Upper lobe of left lung (tissue), 6 donors: Measurements from ENCODE around the gene ZIC5. TPM values are rescaled to one million over a fixed set of nuclear protein-coding genes. Genes with fewer than 3 reads are reported as not detected.

ENCODE experiments used
- ATAC-seq, 2 donors: fragments of 200-7000 bp; cut with Tn5 transposase; one replicate each; pipeline ENCODE4 v1.9.1; 2022; ENCODE audit warnings: mild to moderate bottlenecking in 2 of 2, moderate library complexity in 2 of 2; ENCODE audit not compliant: low FRiP score in 2 of 2
- DNase-seq, 2 donors: peaks; one replicate each; pipeline ENCODE4 v3.0.0-alpha.2; 2019 to 2020
- H3K27ac ChIP-seq, 4 donors: fragments of 200-600 bp; sonication (generic); one replicate each; pipeline ENCODE4 v1.5.1; 2016 to 2019
- H3K27me3 ChIP-seq, 4 donors: fragments of 200-600 bp; sonication (generic); one replicate each; pipeline ENCODE4 v1.5.1; 2017 to 2019
- H3K36me3 ChIP-seq, 4 donors: fragments of 200-600 bp; sonication (generic); one replicate each; pipeline ENCODE4 v1.5.1; 2016 to 2019
- H3K4me1 ChIP-seq, 4 donors: fragments of 200-600 bp; sonication (generic); one replicate each; pipeline ENCODE4 v1.5.1; 2018 to 2019
- H3K4me3 ChIP-seq, 4 donors: fragments of 200-600 bp; sonication (generic); one replicate each; pipeline ENCODE4 v1.5.1; 2017 to 2019; ENCODE audit warnings: mild to moderate bottlenecking in 2 of 4, moderate library complexity in 1 of 4
- H3K9me3 ChIP-seq, 4 donors: fragments of 200-600 bp; sonication (generic); one replicate each; pipeline ENCODE4 v1.5.1; 2018 to 2019
- EP300 ChIP-seq, 4 donors: sonication (generic); formaldehyde crosslinking; IDR thresholded peaks; one replicate each; pipeline ENCODE4 v1.5.1; 2017; ENCODE audit warnings: antibody characterized with exemption in 4 of 4, control low read depth in 2 of 4
- POLR2A ChIP-seq, 4 donors: fragments of 450-650 bp; IDR thresholded peaks; one replicate each; pipeline ENCODE4 v1.5.1; 2016 to 2017; ENCODE audit warnings: antibody characterized with exemption in 4 of 4, mild to moderate bottlenecking in 2 of 4
- POLR2AphosphoS5 ChIP-seq, 2 donors: sonication (generic); formaldehyde crosslinking; IDR thresholded peaks; one replicate each; pipeline ENCODE4 v1.5.1; 2017; ENCODE audit warnings: antibody characterized with exemption in 2 of 2
- WGBS, 2 donors: methylation state at CpG; one replicate each; pipeline ENCODE4 v1.1.5; 2017 to 2018; 5-methylcytosine and 5-hydroxymethylcytosine counted together
- total RNA-seq, 6 donors: library from RNA; depleted of rRNA in 4 of 6; stranded (reverse); fragments of >200 nt in 4 of 6; gene quantifications; one replicate each; pipeline versions ENCODE4 v1.1.0 to v1.2.1, GENCODE V29; 2016 to 2021
- TF ChIP-seq, protein P1 (sequence below), 6 experiments: fragments of 450-650 bp in 4 of 6; fragments of 200-600 bp in 2 of 6; sonication (generic) in 2 of 6; IDR thresholded peaks; one replicate each; pipeline ENCODE4 v1.5.1; 2016 to 2019; ENCODE audit warnings: antibody characterized with exemption in 6 of 6
- donor health status: DM: no; HTN: no; CAD: no; lungs with moderate emphysema.
- donor health status: DM: no; HTN: yes; CAD: no; lungs with severe emphysema.

Gene ZIC5
- total RNA-seq, 6 donors from 2014 or later, result 0.07 TPM; not detected in 5

DNA sequence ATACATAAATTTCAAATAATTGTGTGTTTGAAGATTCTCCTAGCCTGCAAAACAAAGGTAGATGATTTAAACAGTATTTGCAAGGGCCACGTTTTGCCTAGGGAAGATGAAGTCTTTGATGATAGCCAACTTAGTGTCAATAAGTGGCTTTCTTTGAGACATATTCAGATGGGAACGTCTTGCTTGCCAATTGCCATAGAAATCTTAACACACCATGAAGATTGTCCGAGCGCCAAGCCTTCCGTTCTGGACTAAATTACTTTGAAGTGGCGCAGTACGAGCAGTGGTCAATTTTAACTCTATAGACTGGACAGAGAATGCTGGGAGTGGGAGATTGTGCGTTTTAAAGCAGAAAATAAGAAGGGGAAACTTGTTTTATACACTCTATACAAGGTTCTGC, 9.9 kb downstream of the ZIC5 start:
- Histone ChIP-seq H3K36me3 (no peaks in the 10 kb centered on the region), H3K27ac (no peak overlapping the region), H3K9me3 (no peaks in the 10 kb centered on the region), H3K4me3 (no peak overlapping the region), H3K4me1 (peaks cover 15 to 24% (median 20%) of the 10 kb centered on the region in 4 donors), H3K27me3 (peaks cover 0 to 50% (median 23%) of the 10 kb centered on the region in 4 donors)
- 67 to 71% methylated on average over 8 of the region's 8 CpGs for WGBS, 2 donors
- TF ChIP-seq, protein P1, sequence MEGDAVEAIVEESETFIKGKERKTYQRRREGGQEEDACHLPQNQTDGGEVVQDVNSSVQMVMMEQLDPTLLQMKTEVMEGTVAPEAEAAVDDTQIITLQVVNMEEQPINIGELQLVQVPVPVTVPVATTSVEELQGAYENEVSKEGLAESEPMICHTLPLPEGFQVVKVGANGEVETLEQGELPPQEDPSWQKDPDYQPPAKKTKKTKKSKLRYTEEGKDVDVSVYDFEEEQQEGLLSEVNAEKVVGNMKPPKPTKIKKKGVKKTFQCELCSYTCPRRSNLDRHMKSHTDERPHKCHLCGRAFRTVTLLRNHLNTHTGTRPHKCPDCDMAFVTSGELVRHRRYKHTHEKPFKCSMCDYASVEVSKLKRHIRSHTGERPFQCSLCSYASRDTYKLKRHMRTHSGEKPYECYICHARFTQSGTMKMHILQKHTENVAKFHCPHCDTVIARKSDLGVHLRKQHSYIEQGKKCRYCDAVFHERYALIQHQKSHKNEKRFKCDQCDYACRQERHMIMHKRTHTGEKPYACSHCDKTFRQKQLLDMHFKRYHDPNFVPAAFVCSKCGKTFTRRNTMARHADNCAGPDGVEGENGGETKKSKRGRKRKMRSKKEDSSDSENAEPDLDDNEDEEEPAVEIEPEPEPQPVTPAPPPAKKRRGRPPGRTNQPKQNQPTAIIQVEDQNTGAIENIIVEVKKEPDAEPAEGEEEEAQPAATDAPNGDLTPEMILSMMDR (IDR thresholded peaks at IDR 0.05), result no peak
- TF ChIP-seq POLR2AphosphoS5 (IDR thresholded peaks at IDR 0.05) (no peak), EP300 (IDR thresholded peaks at IDR 0.05) (no peak), POLR2A (IDR thresholded peaks at IDR 0.05) (no peak)
- DNase-seq, result no peak
- ATAC-seq, result no peak

DNA sequence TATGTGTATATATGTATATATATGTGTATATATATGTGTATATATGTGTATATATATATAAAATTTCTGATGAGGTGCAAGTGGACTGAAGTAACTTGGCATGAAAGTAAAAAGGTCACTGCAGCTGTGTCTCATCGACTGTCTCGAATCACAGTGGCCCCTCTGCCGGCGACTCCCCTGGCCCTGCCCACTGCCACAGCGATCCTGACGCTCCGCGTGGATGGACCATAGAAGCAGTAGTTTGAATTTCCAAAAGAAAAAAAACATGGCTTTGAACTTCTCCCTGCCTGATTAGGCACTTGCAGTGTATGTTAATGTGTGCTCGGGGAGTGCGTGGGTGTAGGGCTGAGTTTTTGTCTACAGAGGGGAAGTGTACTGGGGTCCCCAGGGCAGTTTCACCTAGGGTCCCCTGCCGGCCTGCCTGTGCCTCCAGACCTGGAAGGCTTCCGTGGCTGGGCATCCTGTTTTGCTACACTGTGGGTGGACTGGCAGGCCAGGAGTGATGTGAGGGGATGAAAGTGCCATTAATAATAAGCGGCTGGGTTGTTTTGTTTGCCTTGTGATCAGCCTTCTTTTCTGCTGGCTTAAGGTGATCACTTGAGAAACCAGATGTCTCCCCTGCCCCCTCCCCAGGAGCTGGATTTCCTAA, 10.8 kb downstream of the ZIC5 start:
- H3K9me3 ChIP-seq, result no peaks in the 10 kb centered on the region
- peaks cover 0 to 54% (median 26%) of the 10 kb centered on the region in 4 donors for H3K27me3 ChIP-seq
- DNase-seq (no peak), ATAC-seq (no peak)
- H3K4me3 ChIP-seq, result no peak overlapping the region
- TF ChIP-seq EP300 (IDR thresholded peaks at IDR 0.05) (no peak), POLR2A (IDR thresholded peaks at IDR 0.05) (no peak), POLR2AphosphoS5 (IDR thresholded peaks at IDR 0.05) (no peak)
- TF ChIP-seq, protein P1 (IDR thresholded peaks at IDR 0.05), result no peak
- WGBS, 2 donors, result 13 to 20% methylated on average over 13 of the region's 13 CpGs
- H3K4me1 ChIP-seq, result peaks cover 23 to 33% (median 28%) of the 10 kb centered on the region in 4 donors
- no peaks in the 10 kb centered on the region for H3K36me3 ChIP-seq
- H3K27ac ChIP-seq, result no peak overlapping the region

DNA sequence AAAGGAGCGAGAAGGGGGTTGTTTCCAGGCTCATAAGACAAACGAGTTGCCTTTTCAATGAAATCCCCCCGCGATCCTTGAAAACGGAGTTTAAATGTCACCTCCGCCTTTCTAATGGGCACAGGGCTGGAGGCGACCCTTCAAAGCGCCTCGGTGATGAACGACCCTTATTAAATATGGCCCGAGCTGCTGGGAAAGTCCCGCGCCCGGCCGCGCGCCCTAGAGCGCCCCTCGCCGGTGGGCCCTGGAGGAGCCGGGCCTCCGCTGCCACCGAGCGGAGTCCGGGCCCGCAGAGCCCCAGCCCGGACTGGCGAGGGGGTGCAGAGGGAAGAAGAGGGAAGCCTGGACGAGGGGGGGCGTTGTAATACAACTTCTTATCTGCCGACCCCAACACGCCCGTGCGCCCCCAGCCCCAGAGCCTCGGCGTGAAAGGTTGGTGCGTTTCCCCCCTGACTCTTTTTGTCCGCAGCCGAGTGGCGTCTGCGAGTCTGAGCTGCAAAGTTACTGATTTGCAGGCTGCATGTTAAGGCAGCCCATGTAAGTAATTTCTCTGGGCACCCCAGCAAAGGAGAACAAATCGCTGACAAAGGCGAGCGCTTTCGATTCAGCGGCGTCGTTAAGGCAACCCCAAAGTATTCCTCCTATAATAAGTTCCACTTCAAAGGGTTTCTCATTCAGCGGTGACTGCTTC, 11.9 kb downstream of the ZIC5 start:
- peak in 1 of 2 donors; percentile 82 for DNase-seq
- no peak overlapping the region for H3K27ac ChIP-seq
- no peak for TF ChIP-seq POLR2AphosphoS5 (IDR thresholded peaks at IDR 0.05)
- TF ChIP-seq EP300 (IDR thresholded peaks at IDR 0.05), result no peak
- no peak for TF ChIP-seq POLR2A (IDR thresholded peaks at IDR 0.05)
- TF ChIP-seq, protein P1 (IDR thresholded peaks at IDR 0.05), result no peak
- no peak for ATAC-seq
- peak overlapping the region in 2 of 4 donors; percentile 15 to 31 for H3K4me3 ChIP-seq
- peaks cover 0 to 53% (median 26%) of the 10 kb centered on the region in 4 donors for H3K27me3 ChIP-seq
- H3K4me1 ChIP-seq, result peaks cover 23 to 36% (median 31%) of the 10 kb centered on the region in 4 donors
- WGBS, 2 donors, result 8 to 11% methylated on average over 26 to 48 of the region's 49 CpGs
- H3K9me3 ChIP-seq, result no peaks in the 10 kb centered on the region
- H3K36me3 ChIP-seq, result no peaks in the 10 kb centered on the region

DNA sequence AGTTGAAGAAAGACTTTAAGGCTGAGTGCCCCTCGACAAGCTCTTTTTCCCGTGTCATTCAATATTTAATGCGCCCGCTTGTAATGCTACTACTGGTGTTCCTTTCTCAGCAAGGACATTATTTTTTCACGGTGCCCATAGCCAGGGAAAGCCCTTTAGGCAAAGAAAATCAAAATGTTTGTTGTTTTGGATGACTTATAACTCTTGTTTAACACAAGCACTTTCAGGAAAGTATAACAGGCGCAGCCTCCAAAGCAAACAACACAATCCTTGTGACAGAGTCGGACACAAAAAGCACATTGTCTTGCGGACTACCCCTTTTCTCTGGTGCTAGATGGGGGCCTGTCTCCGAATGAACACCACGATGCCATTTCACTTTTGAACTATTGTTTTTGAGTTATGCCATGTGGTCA, 12.4 kb downstream of the ZIC5 start:
- no peaks in the 10 kb centered on the region for H3K9me3 ChIP-seq
- ATAC-seq (no peak), DNase-seq (no peak)
- peaks cover 23 to 36% (median 31%) of the 10 kb centered on the region in 4 donors for H3K4me1 ChIP-seq
- peaks cover 0 to 53% (median 26%) of the 10 kb centered on the region in 4 donors for H3K27me3 ChIP-seq
- H3K27ac ChIP-seq, result no peak overlapping the region
- TF ChIP-seq, protein P1 (IDR thresholded peaks at IDR 0.05), result no peak
- WGBS, 2 donors, result 23 to 42% methylated on average over 10 of the region's 10 CpGs
- no peak overlapping the region for H3K4me3 ChIP-seq
- no peaks in the 10 kb centered on the region for H3K36me3 ChIP-seq
